HepG2 (cell line): ENCODE measurements around the gene ZBTB20. TPM values are rescaled to one million over a fixed set of nuclear protein-coding genes. Genes with fewer than 3 reads are reported as not detected.

Experiments
- ATAC-seq: fragments of 200-7000 bp; cut with Tn5 transposase; 3 replicates; pipeline ENCODE4 v1.9.1; 2020; ENCODE audit warnings: mild to moderate bottlenecking, moderate library complexity
- BruUV-seq: library from RNA; stranded (reverse); fragments of 400-500 nt; replicated peaks from 2 replicates; lab custom pipeline; 2021; lab: Mats Ljungman, UMichigan
- CTCF ChIA-PET: fragments of 300-600 bp; formaldehyde crosslinking; extraction: SDS; loops from one replicate; lab custom pipeline; 2021; ENCODE audit warnings: low total read pairs, inconsistent platforms, low intra/inter-chr PET ratio; lab: Yijun Ruan, JAX
- POLR2A ChIA-PET: fragments of 350-600 bp; sonication (Branson Sonifier 250); formaldehyde crosslinking; loops from one replicate; lab custom pipeline; 2020; ENCODE audit warnings: antibody characterized with exemption, inconsistent platforms; lab: Yijun Ruan, JAX
- DNase-seq: peaks from one replicate; pipeline ENCODE4 v3.0.0-alpha.2; 2015; ENCODE audit warnings: low spot score
- FAIRE-seq: peaks from 3 replicates; lab custom pipeline; 2011; peaks lifted over from hg19 to GRCh38; lab: Jason Lieb, UNC
- H2AFZ ChIP-seq: one replicate; pipeline ENCODE4 v1.6.1; 2011; ENCODE audit warnings: low read length, inconsistent platforms
- H3K27ac ChIP-seq: fragments of 300-600 bp; 3 replicates; pipeline ENCODE4 v1.8.0; 2011; ENCODE audit warnings: mixed run types, mild to moderate bottlenecking, mixed read lengths, low read length, inconsistent platforms; ENCODE audit not compliant: insufficient read depth; ENCODE audit errors: extremely low read length
- H3K27me3 ChIP-seq, 2 experiments: fragments of 200-600 bp in 1 of 2; 2 replicates in 1 of 2; 3 replicates in 1 of 2; pipeline versions ENCODE4 v1.6.0 to v1.8.0; 2011; ENCODE audit warnings: low read length in 2 of 2, mild to moderate bottlenecking in 2 of 2, moderate library complexity in 2 of 2, inconsistent platforms in 1 of 2; ENCODE audit not compliant: insufficient read depth in 2 of 2, control insufficient read depth in 1 of 2
- H3K36me3 ChIP-seq, 2 experiments: fragments of 200-600 bp in 1 of 2; replicated peaks in 1 of 2; 2 replicates in 1 of 2; 3 replicates in 1 of 2; pipeline versions ENCODE4 v1.5.1 to v1.8.0; 2011; ENCODE audit warnings: low read length in 2 of 2, inconsistent platforms in 1 of 2; ENCODE audit not compliant: insufficient read depth in 2 of 2, control insufficient read depth in 1 of 2
- H3K4me1 ChIP-seq: 2 replicates; pipeline ENCODE4 v1.5.1; 2012; ENCODE audit warnings: low read length, inconsistent platforms; ENCODE audit not compliant: insufficient read depth
- H3K4me2 ChIP-seq: 2 replicates; pipeline ENCODE4 v1.6.0; 2011; ENCODE audit warnings: low read depth, low read length, inconsistent platforms
- H3K4me3 ChIP-seq, 3 experiments: fragments of 200-600 bp in 1 of 3; sonication (generic), shearing (Covaris generic) in 1 of 3; replicated peaks in 1 of 3; 2 replicates each; pipeline ENCODE4 v1.5.1; 2011 to 2016; ENCODE audit warnings: low read length in 3 of 3, inconsistent platforms in 2 of 3, low read depth in 2 of 3, mild to moderate bottlenecking in 2 of 3, control low read depth in 1 of 3, mixed read lengths in 1 of 3; ENCODE audit not compliant: insufficient read depth in 1 of 3
- H3K79me2 ChIP-seq: one replicate; pipeline ENCODE4 v1.6.1; 2011; ENCODE audit warnings: low read length, inconsistent platforms; ENCODE audit not compliant: insufficient read depth
- H3K9ac ChIP-seq: 2 replicates; pipeline ENCODE4 v1.6.0; 2011; ENCODE audit warnings: mild to moderate bottlenecking, low read depth, low read length, inconsistent platforms; ENCODE audit not compliant: insufficient read depth
- H3K9me3 ChIP-seq: 2 replicates; pipeline ENCODE4 v1.5.1; 2012; ENCODE audit warnings: mild to moderate bottlenecking, low read length
- H4K20me1 ChIP-seq: 2 replicates; pipeline ENCODE4 v1.6.0; 2011; ENCODE audit warnings: inconsistent platforms, mild to moderate bottlenecking, low read length, moderate library complexity; ENCODE audit not compliant: insufficient read depth
- POGZ ChIP-seq: sonication (generic); formaldehyde crosslinking; IDR thresholded peaks from 2 replicates; pipeline ENCODE4 v1.4.0; 2020; ENCODE audit warnings: mild to moderate bottlenecking, missing genetic modification reagents
- PRPF4 ChIP-seq: fragments of 200-400 bp; formaldehyde crosslinking; IDR thresholded peaks from 2 replicates; pipeline ENCODE4 v1.6.1; 2016; ENCODE audit warnings: low read length, low read depth; ENCODE audit not compliant: poor library complexity, severe bottlenecking
- ZNF563 ChIP-seq: sonication (generic); formaldehyde crosslinking; IDR thresholded peaks from 2 replicates; pipeline ENCODE4 v1.8.0; 2022; ENCODE audit warnings: mild to moderate bottlenecking, moderate library complexity, missing genetic modification reagents
- WGBS: methylation state at CpG from one replicate; pipeline ENCODE4 v1.1.6; 2017; ENCODE audit warnings: low lambda C conversion rate; 5-methylcytosine and 5-hydroxymethylcytosine counted together
- in situ Hi-C: cut with HindIII; loops from 2 replicates; pipeline ENCODE4 v1.10.0; 2017; ENCODE audit warnings: low pct_unique_long_range_greater_than_20kb; ENCODE audit not compliant: extremely low pct_ligation_motif_present
- intact Hi-C: fragments of 100-400 bp; cut with micrococcal nuclease; formaldehyde crosslinking; loops from one replicate; pipeline ENCODE4 v1.10.0; 2022; ENCODE audit not compliant: unreplicated experiment
- polyA plus RNA-seq, 8 experiments: library from polyadenylated mRNA; depleted of rRNA in 3 of 8; stranded (reverse) in 7 of 8; unstranded in 1 of 8; fragments of >200 nt; fragmentation: Illumina TruSeq in 4 of 8; extraction: Trizol in 4 of 8; gene quantifications; 2 replicates each; pipeline versions ENCODE4 v1.2.1 to v1.2.3, GENCODE V29; 2011 to 2016; ENCODE audit warnings: low read depth in 4 of 8, missing spikeins in 1 of 8, mixed read lengths in 1 of 8; ENCODE audit not compliant: insufficient read depth in 1 of 8
- total RNA-seq, 5 experiments: library from RNA; depleted of rRNA; stranded (reverse); fragments of >200 nt; fragmentation: Illumina TruSeq; extraction: Trizol; gene quantifications; 2 replicates each; pipeline ENCODE4 v1.2.3, GENCODE V29; 2016; ENCODE audit warnings: low read depth in 1 of 5
- TF ChIP-seq, protein P1 (sequence below): sonication (generic); formaldehyde crosslinking; IDR thresholded peaks from 2 replicates; pipeline ENCODE4 v1.9.0; 2022; ENCODE audit warnings: missing genetic modification reagents, mild to moderate bottlenecking, borderline replicate concordance
- TF ChIP-seq, protein P2 (sequence below): sonication (generic); formaldehyde crosslinking; IDR thresholded peaks from 2 replicates; pipeline ENCODE4 v1.5.1; 2020; ENCODE audit warnings: missing genetic modification reagents, mild to moderate bottlenecking, borderline replicate concordance

ZBTB20 gene
- total and polyA plus RNA-seq, 2 of the 13 experiments (the other 11 are each of a cell fraction or from before 2014, with no cell fraction given), result 1.9 to 8.8 TPM

DNA sequence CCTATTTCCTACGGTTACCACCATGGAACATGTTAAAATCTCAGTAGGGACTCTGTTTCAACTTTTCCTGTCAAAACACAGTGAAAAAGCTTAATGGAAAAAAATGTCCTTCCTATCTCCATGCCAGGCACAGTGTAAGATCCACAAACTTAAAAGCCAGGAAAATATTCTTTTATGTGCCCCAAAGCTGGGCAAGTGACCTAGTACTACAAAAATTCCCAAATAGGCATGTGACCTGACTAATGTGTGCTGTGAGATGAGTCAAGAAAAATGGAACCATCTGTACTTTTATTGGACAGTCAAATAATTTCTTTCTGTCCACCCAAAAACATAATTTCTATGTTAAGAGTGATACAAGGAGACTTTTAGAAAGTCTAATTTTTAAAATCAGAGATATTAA, 406.0 kb downstream of the ZBTB20 start:
- DNase-seq (no peak), ATAC-seq (no peak), FAIRE-seq (no peak)
- CTCF ChIA-PET, result no interaction called here
- Histone ChIP-seq H3K36me3 (no peaks in the 10 kb centered on the region), H3K27me3 (no peaks in the 10 kb centered on the region), H2AFZ (no peak overlapping the region), H3K27ac (no peak overlapping the region), H3K4me1 (peaks cover 38% of the 10 kb centered on the region), H3K9ac (no peak overlapping the region), H4K20me1 (no peaks in the 10 kb centered on the region), H3K9me3 (no peaks in the 10 kb centered on the region), H3K4me3 (no peak overlapping the region), H3K4me2 (no peak overlapping the region), H3K79me2 (no peaks in the 10 kb centered on the region)
- BruUV-seq, result no TSS peak
- intact Hi-C loops (loop anchor here (10.0 kb wide), 1 partner anchor 116 kb away; no protein-coding TSS in a partner anchor), in situ Hi-C loops (no loop called here)
- WGBS, result 91% methylated on average over 1 of the region's 1 CpG
- POLR2A ChIA-PET, result no interaction called here
- TF ChIP-seq POGZ (CRISPR knock-in tag) (no peak), PRPF4 (no peak), ZNF563 (CRISPR knock-in tag) (no peak)
- TF ChIP-seq, protein P1, sequence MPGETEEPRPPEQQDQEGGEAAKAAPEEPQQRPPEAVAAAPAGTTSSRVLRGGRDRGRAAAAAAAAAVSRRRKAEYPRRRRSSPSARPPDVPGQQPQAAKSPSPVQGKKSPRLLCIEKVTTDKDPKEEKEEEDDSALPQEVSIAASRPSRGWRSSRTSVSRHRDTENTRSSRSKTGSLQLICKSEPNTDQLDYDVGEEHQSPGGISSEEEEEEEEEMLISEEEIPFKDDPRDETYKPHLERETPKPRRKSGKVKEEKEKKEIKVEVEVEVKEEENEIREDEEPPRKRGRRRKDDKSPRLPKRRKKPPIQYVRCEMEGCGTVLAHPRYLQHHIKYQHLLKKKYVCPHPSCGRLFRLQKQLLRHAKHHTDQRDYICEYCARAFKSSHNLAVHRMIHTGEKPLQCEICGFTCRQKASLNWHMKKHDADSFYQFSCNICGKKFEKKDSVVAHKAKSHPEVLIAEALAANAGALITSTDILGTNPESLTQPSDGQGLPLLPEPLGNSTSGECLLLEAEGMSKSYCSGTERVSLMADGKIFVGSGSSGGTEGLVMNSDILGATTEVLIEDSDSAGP (CRISPR knock-in tag), result no peak
- TF ChIP-seq, protein P2, sequence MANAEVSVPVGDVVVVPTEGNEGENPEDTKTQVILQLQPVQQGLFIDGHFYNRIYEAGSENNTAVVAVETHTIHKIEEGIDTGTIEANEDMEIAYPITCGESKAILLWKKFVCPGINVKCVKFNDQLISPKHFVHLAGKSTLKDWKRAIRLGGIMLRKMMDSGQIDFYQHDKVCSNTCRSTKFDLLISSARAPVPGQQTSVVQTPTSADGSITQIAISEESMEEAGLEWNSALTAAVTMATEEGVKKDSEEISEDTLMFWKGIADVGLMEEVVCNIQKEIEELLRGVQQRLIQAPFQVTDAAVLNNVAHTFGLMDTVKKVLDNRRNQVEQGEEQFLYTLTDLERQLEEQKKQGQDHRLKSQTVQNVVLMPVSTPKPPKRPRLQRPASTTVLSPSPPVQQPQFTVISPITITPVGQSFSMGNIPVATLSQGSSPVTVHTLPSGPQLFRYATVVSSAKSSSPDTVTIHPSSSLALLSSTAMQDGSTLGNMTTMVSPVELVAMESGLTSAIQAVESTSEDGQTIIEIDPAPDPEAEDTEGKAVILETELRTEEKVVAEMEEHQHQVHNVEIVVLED (CRISPR knock-in tag), result no peak
